Measurements from ENCODE around the gene BAX.

The BAX gene

DNA sequence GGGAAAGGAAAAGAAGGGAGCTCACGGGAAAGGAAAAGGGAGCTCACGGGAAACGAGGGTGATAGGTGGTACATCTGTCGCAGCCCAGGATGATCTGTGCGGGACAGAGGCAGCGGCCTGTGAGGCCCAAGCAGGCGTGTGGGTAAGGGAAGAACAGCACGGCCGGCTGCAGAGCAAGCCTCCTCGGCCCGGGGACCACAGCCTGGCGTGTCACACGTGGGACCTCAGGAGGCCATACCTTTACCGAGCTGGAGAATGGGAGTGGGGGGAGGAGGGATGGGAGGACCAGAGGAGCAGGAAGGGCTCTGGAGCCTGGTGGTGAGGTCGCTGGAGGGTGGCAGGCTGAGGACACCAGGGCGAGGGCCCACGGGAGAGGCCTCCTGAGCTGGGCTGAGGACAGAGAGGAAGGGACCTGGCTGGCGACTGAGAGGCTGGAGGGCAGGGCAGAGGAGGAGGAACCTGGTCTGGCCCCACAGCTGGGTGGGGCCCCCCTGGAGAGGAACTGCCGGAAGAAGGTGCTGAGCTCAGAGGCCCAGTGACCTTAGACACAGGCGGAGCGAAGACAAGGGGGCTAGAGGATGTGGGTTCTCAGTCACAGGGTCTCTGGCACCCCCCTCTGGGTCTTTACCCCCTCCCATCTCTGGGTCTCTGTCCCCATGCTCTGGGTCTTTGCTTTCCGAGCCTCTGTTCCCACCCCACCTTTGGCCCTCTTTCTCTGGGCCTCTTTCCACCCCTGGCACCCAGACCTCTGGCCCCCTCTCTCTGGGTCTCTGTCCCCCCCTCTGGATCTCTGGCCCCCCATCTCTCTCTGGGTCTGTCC is 7.6 kb downstream of the BAX start:
- DNase-seq (ENCODE audit: low read depth in 2 of 2), result no peak

DNA sequence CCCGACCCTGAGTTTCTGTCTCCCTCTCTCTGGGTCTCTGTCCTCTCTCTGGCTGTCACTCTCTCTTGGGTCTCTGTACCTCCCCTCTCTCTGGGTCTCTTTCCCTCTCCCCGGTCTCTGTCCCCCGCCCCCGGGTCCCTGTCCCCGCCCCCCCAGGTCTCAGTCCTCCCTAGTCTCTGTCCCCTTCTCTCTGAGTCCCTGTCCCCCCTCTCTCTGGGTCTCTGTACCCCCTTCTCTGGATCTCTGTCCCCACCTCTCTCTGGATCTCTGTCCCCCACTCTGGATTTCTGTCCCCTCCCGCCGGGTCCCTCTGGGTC is 8.1 kb downstream of the BAX start:
- no peak for DNase-seq (ENCODE audit: low read depth in 2 of 2)

DNA sequence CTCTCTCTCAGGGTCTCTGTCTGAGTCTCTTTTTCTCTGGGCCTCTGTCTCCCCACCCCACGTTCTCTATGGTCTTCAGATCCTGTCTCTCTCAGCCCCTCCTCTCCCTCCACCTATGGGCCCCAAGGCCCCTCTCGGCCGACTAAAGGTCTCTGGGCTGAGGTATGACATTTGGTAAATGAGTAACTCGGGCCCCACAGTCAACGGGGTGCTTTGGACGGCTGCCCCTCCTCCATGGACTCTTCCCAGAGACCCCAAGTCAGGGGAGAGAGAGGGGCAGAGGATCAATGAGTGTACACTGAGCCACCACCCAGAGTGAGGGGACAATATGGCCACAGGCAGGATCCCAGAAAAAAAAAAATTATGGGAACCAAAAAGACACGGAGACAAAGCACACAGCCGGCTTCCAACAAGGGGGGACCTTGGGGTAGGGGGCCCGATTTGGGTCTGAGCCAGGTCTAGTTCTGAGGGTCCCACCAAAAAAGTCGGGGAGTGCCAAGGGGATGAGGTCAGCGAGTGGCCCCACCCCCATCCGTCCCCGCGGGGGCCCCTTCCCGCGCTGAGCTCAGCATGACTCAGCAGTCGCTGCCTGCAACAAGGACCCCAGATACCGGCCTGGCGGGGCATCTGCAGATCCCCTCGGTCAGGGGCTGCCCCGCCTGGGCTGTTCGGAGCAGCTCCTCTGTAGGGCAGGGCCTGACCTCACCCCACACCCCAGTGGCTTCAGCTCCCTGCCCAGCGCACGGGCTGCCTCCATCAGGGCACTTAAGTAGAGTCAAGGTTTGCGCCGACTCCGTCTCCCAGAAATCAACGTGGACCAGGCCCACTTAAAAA is 8.9 kb downstream of the BAX start:
- DNase-seq (ENCODE audit: low read depth in 2 of 2), result no peak

GRCh38 chr19:48964205-48965039 is 9.7 kb downstream of the BAX start:
- no peak for DNase-seq (ENCODE audit: low read depth in 2 of 2)

DNA sequence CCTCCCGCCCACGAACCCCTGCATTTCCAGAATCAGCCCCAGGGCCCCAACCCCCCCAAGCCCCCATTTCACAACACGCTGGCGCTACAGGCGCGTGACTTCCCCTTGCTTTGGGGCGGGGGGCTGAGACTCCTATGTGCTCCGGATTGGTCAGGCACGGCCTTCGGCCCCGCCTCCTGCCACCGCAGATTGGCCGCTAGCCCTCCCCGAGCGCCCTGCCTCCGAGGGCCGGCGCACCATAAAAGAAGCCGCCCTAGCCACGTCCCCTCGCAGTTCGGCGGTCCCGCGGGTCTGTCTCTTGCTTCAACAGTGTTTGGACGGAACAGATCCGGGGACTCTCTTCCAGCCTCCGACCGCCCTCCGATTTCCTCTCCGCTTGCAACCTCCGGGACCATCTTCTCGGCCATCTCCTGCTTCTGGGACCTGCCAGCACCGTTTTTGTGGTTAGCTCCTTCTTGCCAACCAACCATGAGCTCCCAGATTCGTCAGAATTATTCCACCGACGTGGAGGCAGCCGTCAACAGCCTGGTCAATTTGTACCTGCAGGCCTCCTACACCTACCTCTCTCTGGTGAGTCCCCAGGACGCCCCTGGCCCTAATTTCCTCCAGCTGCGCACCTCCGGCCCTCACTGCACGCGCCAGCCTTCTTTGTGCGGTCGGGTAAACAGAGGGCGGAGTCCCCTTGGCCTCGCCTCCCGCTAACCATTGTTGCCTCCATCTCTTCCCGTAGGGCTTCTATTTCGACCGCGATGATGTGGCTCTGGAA is 10.5 kb downstream of the BAX start, which contains the start of gene FTL:
Gene FTL (plus strand): TSS at position 270 of the 766 bp plus-strand sequence. CDS start 199 bp downstream, at position 469.
- DNase-seq (ENCODE audit: low read depth in 2 of 2), result peak; percentile 95

GRCh38 chr19:48965806-48966540 is 11.3 kb downstream of the BAX start:
- no peak for DNase-seq (ENCODE audit: low read depth in 2 of 2)

- DNase-seq (ENCODE audit: low read depth in 2 of 2), result no peak
Observed at GRCh38 chr19:48966541-48967345, 12.1 kb downstream of the BAX start.

DNA sequence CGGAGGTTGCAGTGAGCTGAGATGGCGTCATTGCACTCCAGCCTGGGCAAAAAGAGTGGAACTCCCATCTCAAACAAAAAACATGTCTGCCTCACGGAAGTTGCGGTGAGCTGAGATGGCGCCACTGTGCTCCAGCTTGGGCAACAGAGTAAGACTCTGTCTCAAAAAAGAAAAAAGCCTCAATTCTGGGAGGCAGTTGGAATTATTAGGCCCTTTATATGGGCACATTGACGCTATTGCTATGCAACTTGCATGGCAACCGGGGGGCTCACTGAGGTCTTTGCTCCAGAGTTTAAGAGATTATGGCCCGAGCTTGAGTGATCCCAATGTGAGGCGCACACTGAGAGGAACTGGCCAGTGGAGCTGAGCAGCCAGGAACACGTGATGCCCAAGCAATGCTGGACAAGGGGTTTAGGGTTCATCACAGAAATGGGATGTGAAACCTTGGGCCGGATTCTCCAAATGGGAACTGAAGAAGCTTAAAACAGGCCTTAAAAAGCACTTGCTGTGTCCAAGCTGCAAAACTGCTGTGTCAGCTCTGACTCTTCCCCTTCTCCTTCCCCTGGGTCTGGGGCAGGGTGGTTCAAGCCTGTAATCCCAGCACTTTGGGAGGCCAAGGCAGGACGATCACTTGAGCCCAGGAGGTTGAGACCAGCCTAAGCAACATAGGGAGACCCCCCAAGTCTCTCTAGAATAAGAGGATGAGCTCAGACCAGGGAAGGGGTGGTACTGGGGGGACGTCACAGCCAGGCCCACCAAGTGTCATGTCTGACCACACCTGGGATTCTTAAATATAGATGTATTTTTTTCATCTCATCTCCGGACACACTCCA is 12.9 kb downstream of the BAX start:
- DNase-seq (ENCODE audit: low read depth in 2 of 2), result no peak

DNA sequence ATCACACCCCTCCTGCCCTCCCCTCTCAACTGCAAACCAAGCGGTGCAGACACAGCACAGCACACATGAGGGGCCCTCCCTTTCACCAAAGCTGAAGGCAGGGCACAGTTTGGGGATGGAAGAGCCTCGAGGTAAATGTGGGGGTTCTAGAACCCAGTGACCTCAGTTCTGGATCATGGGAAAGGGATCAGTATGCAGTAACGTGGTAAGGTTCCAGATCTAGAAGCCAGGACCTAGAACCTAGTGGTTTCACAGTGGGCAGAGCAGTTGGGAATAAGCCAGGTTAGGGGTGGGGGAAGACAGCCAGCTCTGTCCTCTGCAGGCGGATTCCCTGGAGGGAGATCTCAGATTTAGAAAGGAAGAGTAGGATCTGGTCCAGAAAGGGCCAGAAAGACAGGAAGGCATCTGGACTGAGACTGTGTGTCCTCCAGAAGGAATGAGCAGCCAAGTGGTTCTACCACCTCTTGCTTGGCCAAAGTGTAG is 13.5 kb downstream of the BAX start:
- no peak for DNase-seq (ENCODE audit: low read depth in 2 of 2)

- no peak for DNase-seq (ENCODE audit: low read depth in 2 of 2)
Observed at GRCh38 chr19:48968813-48969218, 14.1 kb downstream of the BAX start.

- no peak for DNase-seq (ENCODE audit: low read depth in 2 of 2)
Observed at GRCh38 chr19:48969276-48970138, 14.8 kb downstream of the BAX start.

DNA sequence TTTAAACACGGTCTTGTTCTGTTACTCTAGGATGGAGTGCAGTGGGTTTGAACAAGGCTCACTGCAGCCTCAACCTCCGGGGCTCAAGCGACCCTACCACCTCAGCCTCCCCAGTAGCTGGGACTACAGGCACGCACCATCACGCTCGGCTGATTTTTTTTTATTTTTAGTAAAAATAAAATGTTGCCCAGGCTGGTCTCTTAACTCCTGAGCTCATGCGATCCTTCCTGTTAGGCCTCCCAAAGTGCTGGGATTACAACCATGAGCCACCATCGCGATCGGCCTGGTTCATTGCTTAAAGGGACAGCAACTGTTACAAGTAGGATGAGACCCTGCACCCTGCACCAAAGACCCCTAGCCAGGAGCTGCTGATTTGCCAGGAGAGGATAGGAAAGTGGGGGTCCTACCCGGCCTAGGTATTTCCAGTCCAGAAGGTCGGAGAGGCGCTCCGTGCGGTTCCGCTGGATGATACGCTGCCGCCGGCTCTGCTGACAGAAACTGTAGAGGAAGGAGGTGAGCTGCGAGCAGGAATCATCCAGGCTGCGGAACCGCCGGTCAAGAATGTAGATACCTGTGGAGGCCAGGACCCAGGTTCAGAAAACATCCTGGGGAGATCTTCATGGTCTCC is 15.6 kb downstream of the BAX start:
- no peak for DNase-seq (ENCODE audit: low read depth in 2 of 2)

DNA sequence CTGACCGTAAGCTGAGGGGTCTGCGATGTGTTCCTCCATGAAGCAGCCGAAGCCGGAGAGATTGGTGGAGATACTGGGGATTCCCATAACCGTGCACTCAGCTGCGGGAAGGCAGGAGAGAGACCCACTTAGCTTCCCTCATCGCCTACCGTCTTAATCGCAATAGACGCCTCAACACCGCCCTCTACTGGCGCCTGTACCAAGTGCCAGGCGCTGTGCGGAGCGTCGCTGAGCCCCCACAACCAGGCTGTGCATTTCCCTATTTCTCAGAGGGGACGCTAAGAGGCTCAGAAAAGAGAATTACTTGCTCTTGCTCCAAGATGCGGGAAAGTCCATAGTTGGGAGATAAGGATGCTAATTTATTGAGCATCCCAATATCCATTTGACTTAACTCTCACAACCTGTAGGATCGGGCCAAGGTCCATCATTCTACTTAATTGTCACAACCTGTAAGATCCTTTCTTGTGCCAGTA is 16.3 kb downstream of the BAX start:
- DNase-seq (ENCODE audit: low read depth in 2 of 2), result peak in 1 of 2 experiments; percentile 58

DNA sequence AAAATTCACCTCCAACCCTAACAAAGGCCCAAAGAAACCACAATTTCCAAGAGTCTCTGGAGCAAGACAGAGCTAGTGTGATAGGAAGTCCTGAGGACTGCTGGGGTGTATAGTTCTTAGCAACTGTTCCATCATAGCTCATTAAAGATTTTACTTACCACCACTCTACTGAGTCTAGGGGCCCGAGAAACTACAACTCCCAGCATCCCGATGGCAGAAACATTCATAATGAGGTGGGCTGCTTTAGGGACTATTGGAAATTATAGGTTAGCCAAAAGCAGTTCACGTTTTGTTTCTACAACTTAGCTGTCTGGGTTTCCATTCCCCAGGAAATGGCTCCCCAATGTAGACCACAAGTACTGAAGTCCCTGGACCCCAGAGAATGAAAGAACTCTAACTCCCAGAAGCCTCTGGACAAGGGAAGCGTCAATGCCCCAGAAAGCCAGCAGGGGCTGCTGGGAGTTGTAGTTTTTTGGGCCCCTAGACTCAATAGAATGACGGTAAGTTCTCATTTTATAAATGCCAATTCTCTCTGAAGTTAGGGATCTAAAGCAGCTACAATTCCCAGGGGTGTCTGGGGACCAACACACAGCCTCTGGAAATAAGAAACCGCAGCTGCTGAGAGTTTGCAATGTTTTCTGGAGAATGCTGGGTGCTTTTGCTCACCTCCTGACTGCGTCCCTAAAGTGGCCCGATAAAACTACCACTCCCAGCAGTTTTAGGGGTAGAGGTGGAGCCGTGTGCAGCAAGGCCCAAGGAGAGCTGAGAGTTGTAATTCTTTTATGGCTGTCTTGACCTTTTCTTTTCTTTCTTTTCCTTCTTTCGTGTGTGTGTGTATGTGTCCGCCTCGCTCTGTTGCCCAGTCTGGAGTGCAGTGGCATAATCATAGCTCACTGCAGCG is 21.5 kb downstream of the BAX start:
- DNase-seq (ENCODE audit: low read depth in 2 of 2), result no peak

GRCh38 chr19:48977061-48977460 is 22.4 kb downstream of the BAX start:
- no peak for DNase-seq (ENCODE audit: low read depth in 2 of 2)

DNA sequence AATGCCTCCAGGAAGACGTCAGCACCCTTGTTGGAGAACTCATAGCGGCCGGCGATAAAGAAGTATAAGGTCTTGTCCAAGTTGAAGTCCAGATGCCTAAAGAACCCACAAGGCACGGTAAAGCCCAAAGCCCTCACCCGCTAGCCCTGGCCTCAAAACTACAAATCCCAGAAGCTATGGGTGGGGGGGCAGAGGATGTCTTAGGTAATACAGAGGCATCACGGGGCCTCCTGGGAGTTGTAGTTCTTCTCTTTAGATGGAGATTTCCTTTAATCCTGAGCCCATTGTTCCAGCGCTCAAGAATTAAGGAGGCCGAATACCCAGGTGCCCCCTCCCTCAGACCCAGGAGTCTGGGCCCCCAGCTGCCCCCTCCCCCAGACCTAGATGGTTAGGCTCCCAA is 27.6 kb downstream of the BAX start:
- no peak for DNase-seq (ENCODE audit: low read depth in 2 of 2)

Measured in fibroblast of skin of left quadriceps (primary cell).